CMK (cell line): ENCODE results near the gene CACNA2D2.
A peak's percentile ranks its signal among the peaks of the same experiment; 100 is the strongest.

Source experiments
- DNase-seq: peaks from one replicate; pipeline ENCODE4 v3.0.0-alpha.2; 2010; ENCODE audit warnings: low read depth

The CACNA2D2 gene

DNA sequence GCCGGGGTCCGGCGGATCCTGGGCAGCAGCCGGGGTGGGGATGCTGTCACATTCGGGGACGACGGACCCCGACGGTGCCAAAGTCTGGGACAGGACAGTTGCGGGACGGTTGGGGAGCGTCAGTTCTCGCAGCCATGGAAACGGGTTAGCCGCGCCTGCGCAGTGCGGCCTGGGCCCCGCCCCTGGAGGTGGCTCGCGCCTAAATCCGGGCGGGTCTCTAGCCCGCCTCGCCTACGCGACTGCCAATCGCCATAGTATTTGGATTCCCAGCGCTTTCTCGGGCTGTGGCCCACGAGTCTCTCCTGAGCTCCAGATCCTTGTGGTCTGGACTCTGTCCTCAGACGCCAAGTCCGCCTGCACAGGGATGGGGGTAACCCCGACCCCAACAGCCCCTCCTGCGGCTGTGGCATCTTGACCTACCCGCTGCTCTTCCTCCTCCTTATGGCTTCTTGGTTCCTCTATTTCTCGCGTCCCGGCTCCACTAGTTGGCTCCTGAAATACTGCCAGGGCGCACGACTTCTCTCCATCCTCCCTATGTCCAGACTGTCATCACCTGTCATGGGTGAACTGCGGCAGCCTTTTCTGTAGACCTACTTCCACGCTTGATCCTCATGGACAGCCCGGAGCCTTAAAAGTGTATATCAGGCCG, 157.7 kb downstream of the CACNA2D2 start, which contains the start of gene ZMYND10:
ZMYND10 (minus strand) TSS at position 147 of the 649 bp plus-strand sequence. CDS start 153 bp downstream, outside the sequence.
- DNase-seq = no peak

DNA sequence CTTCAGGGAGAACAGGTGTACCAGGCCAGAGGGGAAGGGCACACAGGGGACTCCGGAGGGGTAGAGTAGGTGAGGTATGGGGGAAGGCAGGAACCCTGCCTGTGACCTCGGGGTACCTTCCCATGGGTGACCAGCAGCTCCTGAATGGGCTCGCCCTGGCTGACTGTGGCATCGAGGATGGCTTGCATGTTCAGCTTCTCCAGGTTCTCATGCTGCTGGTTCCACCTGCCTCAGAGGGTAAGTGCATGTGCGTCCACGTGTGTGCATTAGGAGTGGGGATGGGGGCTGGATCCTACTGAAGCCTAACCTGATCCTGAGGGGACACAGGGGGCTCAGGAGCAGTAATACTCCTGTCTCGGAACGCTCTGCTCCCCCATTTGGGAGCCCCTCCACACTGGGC, 158.4 kb downstream of the CACNA2D2 start:
- DNase-seq = no peak

- no peak for DNase-seq
Observed at GRCh38 chr3:50342813-50343633, 160.4 kb downstream of the CACNA2D2 start.

- DNase-seq = no peak
Observed at GRCh38 chr3:50341996-50342650, 161.3 kb downstream of the CACNA2D2 start.

GRCh38 chr3:50341537-50341936, 161.9 kb downstream of the CACNA2D2 start:
- DNase-seq = no peak

DNA sequence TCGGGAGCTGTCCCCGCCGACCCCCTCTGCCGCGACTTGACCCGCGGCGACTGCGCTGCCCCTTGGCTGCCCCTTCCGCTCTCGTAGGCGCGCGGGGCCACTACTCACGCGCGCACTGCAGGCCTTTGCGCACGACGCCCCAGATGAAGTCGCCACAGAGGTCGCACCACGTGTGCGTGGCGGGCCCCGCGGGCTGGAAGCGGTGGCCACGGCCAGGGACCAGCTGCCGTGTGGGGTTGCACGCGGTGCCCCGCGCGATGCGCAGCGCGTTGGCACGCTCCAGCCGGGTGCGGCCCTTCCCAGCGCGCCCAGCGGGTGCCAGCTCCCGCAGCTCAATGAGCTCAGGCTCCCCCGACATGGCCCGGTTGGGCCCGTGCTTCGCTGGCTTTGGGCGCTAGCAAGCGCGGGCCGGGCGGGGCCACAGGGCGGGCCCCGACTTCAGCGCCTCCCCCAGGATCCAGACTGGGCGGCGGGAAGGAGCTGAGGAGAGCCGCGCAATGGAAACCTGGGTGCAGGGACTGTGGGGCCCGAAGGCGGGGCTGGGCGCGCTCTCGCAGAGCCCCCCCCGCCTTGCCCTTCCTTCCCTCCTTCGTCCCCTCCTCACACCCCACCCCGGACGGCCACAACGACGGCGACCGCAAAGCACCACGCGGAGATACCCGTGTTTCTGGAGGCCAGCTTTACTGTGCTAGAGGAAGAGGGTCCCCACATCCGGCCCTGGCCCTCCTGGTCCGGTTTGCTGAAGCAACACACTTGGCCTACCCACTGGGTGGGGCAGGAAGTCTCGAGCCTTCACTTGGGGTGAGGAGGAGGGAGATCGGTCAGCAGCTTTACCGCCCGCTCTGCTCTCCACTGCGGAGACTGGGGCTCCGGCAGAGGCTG, 162.7 kb downstream of the CACNA2D2 start, which contains the start of gene RASSF1:
RASSF1 (minus strand) TSS at position 389 of the 882 bp plus-strand sequence; CDS start at position 358, 31 bp downstream.
- peak; percentile 99 for DNase-seq

DNA sequence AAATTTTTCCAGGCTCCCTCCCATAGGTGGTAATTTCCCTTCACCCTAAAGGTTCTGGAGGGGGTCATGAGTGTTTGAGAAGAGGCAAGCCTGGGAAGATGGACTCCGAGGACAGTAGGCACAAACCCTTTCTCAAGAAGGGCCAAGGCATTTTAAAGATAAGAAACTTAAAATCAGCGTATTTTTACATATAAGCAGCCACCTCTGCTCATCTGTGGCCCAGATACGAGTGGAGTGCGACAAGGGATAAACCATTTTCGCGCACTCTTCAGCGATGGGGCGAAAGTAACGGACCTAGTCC, 163.3 kb downstream of the CACNA2D2 start:
- no peak for DNase-seq

DNA sequence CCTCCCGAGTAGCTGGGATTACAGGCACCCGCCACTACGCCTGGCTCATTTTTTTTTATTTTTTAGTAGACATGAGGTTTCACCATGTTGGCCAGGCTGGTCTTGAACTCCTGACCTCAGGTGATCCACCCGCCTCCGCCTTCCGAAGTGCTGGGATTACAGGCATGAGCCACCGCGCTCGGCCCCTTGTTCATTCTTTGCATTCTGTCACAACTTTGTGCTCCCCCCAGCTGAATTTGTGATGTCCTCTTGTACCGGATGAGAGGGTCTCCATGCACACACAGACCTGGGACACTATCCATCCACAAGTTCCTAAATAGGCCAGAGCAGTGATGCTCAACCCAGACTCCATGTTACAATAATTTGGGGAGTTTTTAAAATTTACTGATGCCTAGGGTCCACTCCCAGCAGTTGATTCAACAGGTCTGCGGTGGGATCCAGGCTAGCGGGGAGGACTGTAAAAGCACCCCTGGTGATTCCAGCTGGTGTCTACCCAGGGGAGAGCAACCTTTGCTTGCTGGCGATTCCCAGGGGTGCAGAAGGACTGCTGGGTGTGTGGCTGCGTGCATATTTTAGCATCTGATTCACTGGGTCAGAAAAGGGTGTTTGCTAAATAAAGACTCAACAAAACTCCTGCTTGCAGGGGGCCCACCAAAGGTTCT, 163.8 kb downstream of the CACNA2D2 start:
- DNase-seq = no peak

DNA sequence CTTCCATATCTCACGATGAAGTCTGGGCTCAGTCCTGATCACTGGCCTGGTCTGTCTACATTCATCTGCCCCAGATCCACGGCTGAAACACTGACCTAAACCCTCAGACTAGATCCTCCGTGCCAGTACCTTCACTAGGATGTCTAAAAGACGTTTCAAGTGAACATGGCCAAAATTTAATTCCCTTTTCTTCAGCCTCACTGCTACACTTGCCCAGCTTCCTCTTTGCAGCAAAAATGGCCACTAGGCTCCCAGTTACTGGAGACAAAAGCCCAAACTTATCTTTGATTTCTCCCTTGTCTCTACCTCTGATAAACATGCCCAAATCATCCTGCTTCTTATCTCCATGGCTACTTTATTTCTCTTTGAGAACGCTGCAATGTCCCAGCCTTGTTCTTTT, 164.5 kb downstream of the CACNA2D2 start:
- no peak for DNase-seq

GRCh38 chr3:50337175-50337861, 166.1 kb downstream of the CACNA2D2 start:
- peak; percentile 96 for DNase-seq

DNA sequence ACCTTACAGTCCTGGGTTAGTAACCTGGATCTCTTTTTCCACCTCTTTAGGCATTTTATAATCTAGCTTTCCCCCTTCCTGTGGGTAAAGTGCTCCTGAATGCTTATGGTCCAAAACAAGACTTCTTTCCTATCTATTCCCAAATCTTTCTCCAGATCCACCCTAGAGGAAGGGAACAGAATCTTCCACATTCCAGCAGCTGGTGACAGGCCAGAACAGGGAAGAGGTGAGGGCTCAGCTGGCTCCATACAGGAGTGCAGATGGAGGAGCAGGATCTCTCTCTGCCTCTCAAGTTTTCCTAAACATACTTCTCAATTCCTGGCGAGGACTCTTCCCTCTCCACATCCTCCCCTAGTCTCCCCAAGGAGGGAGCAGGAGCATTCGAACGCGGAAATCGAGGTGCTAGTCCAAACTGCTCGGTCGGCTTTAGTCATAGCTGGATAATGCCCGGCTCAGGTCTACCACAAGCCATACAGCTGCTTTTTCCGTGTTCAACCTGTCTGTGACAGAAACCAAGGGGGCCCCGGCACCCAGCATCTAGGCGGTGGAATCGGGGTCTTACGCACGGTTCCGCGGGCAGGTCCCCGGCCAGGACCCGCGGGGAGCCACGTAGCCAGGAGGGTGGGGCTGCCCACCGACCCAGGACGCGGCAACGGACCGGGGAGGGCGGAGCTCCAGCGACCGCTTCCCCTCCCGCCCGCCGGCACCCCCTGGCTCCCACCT, 166.8 kb downstream of the CACNA2D2 start:
- DNase-seq = no peak

- no peak for DNase-seq
Observed at GRCh38 chr3:50334339-50335075, 168.9 kb downstream of the CACNA2D2 start.

DNA sequence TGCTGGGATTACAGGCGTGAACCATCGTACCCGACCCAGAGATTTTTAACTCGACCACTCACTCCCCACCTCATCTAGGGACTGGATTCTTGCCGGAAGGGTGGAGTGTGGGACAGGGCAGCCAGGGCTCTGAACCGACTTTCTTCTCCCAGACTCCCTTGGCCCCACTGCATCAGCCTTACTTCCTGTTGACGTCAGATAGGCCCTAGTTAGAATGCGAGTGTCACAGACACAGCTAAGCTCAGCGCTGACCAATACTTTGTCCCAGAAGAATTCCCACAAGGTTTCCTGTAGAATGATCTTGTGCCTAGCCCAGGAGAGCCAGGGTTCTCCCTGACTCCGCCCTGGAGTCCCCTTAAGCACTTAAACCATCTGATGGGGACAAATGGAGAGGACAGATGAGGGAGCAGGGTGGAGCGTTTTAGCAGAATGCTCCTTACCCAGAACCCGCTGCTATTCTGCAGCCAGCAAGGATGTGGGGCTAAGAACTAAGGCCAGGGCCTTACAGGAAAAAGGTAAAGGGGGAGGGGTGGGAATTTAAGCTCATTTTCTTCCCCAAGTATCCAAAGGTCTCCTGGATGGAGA, 169.6 kb downstream of the CACNA2D2 start:
- DNase-seq = no peak

DNA sequence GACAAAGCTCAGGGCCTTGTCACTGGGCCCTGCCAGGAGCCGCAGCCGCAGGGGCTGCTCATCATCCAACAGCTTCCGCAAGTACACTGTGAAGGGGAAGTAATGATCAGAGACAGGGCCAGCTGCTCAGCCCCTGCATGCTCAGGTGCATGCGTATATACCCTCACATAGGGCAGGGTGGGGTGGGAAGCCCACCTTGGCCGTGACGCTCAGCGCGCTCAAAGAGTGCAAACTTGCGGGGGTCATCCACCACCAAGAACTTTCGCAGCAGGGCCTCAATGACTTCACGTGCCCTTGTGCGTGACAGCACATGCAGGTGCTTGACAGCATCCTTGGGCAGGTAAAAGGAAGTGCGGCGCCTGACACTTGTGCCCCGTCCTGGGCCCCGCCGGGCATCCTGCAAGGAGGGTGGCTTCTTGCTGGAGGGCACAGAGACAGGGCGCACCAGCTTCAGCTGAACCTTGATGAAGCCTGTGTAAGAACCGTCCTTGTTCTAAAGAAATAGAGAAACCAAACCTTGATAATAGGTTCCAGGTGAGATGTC, 172.0 kb downstream of the CACNA2D2 start:
- no peak for DNase-seq

GRCh38 chr3:50330330-50330729, 173.1 kb downstream of the CACNA2D2 start:
- DNase-seq = no peak

GRCh38 chr3:50327943-50328691, 175.3 kb downstream of the CACNA2D2 start, which contains the start of gene TUSC2:
Gene TUSC2 (minus strand): TSS chr3:50328223. CDS start chr3:50328099, 124 bp downstream.
- peak; percentile 94 for DNase-seq

- no peak for DNase-seq
Observed at GRCh38 chr3:50327129-50327528, 176.3 kb downstream of the CACNA2D2 start.

- no peak for DNase-seq
Observed at GRCh38 chr3:50326182-50326541, 177.3 kb downstream of the CACNA2D2 start.
